Stimulated activated CD8-positive, alpha-beta memory T cell treated with anti-CD3 and anti-CD28 coated beads, Interleukin-15, amount 100 ng/mL, for 4 hours (primary cell): Measurements from ENCODE around the gene UCMA.

Source experiments
- DNase-seq, 2 donors: peaks; one replicate each; pipeline ENCODE4 v3.0.0-alpha.2; 2020; ENCODE audit warnings: low read depth in 2 of 2

The UCMA gene

GRCh38 chr10:13233358-13233757 is 816 bp downstream of the UCMA start:
- DNase-seq, result no peak

GRCh38 chr10:13231808-13232207 is 2.4 kb downstream of the UCMA start:
- DNase-seq, result no peak

GRCh38 chr10:13231190-13231589 is 3.0 kb downstream of the UCMA start:
- no peak for DNase-seq

GRCh38 chr10:13227031-13227430 is 7.1 kb downstream of the UCMA start:
- DNase-seq, result no peak

- DNase-seq, result no peak
Measured at GRCh38 chr10:13225601-13226000, 8.6 kb downstream of the UCMA start.

GRCh38 chr10:13224210-13224995 is 9.8 kb downstream of the UCMA start:
- no peak for DNase-seq

GRCh38 chr10:13223241-13223640 is 10.9 kb downstream of the UCMA start:
- DNase-seq, result no peak

GRCh38 chr10:13222566-13222965 is 11.6 kb downstream of the UCMA start:
- no peak for DNase-seq

- DNase-seq, result no peak
Measured at GRCh38 chr10:13222151-13222550, 12.0 kb downstream of the UCMA start.

GRCh38 chr10:13221572-13221971 is 12.6 kb downstream of the UCMA start:
- DNase-seq, result no peak

- no peak for DNase-seq
Measured at GRCh38 chr10:13219685-13220670, 14.2 kb downstream of the UCMA start.

GRCh38 chr10:13218878-13219277 is 15.3 kb downstream of the UCMA start:
- no peak for DNase-seq

GRCh38 chr10:13213163-13213562 is 21.0 kb downstream of the UCMA start:
- no peak for DNase-seq

GRCh38 chr10:13206546-13207443 is 27.4 kb downstream of the UCMA start:
- DNase-seq, result no peak

- no peak for DNase-seq
Measured at GRCh38 chr10:13206091-13206490, 28.1 kb downstream of the UCMA start.

GRCh38 chr10:13201132-13201531 is 33.0 kb downstream of the UCMA start:
- no peak for DNase-seq

GRCh38 chr10:13195016-13195415 is 39.2 kb downstream of the UCMA start:
- DNase-seq, result no peak

- DNase-seq, result no peak
Measured at GRCh38 chr10:13193637-13194036, 40.5 kb downstream of the UCMA start.

GRCh38 chr10:13191362-13191761 is 42.8 kb downstream of the UCMA start:
- DNase-seq, result no peak

- DNase-seq, result no peak
Measured at GRCh38 chr10:13190816-13191215, 43.4 kb downstream of the UCMA start.

GRCh38 chr10:13189961-13190360 is 44.2 kb downstream of the UCMA start:
- no peak for DNase-seq

- DNase-seq, result no peak
Measured at GRCh38 chr10:13188593-13188992, 45.6 kb downstream of the UCMA start.
